HepG2 (cell line): ENCODE data around the gene FAM217B.

ENCODE experiments used
- BHLHE40 ChIP-seq: IDR thresholded peaks from 2 replicates; pipeline ENCODE4 v1.6.1; 2011; ENCODE audit warnings: low read length, improper control_type of control experiment
- ZNF274 ChIP-seq: sonication (generic); formaldehyde crosslinking; IDR thresholded peaks from 2 replicates; pipeline ENCODE4 v1.5.1; 2020; ENCODE audit warnings: mild to moderate bottlenecking, missing genetic modification reagents
- TF ChIP-seq, protein P1 (sequence below): sonication (generic); formaldehyde crosslinking; IDR thresholded peaks from 2 replicates; pipeline ENCODE4 v1.8.0; 2022; ENCODE audit warnings: low read depth, missing genetic modification reagents

DNA sequence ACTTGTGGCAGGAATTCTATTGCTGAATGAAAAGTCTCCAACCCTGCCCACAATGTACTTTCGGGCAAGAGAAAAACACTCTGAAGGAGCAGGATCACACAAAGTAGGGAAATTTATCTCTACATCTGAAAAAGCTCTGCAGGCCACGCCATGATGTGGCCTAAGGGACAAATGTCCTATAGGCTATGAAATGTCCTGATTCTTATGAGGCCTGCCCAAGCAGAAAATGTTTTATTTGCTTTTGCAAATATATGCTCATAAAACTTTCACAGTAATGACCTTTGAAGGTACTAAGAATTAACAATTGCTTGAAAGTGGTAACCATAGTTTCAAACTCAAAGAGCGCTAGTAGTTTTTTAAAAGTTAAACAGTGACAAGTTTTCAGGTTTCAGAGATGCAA is 37.7 kb upstream of the FAM217B start:
- TF ChIP-seq, protein P1, sequence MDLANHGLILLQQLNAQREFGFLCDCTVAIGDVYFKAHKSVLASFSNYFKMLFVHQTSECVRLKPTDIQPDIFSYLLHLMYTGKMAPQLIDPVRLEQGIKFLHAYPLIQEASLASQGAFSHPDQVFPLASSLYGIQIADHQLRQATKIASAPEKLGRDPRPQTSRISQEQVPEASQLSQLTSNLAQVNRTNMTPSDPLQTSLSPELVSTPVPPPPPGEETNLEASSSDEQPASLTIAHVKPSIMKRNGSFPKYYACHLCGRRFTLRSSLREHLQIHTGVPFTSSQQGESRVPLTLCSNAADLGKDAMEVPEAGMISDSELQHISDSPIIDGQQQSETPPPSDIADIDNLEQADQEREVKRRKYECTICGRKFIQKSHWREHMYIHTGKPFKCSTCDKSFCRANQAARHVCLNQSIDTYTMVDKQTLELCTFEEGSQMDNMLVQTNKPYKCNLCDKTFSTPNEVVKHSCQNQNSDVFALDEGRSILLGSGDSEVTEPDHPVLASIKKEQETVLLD (CRISPR knock-in tag) = no peak
- TF ChIP-seq ZNF274 (no peak), BHLHE40 (no peak)
